A549 (cell line): ENCODE results near the gene SLC35F4.

Experiments
- CBX2 ChIP-seq: fragments of 200-600 bp; sonication (generic); IDR thresholded peaks from 2 replicates; pipeline ENCODE4 v1.6.1; 2016; ENCODE audit warnings: low read depth, mild to moderate bottlenecking, borderline replicate concordance
- EHF ChIP-seq: fragments of 250-450 bp; sonication (Bioruptor Pico); IDR thresholded peaks from 2 replicates; pipeline ENCODE4 v1.5.0; 2020; ENCODE audit warnings: mild to moderate bottlenecking
- EP300 ChIP-seq, 2 experiments: fragments of >200 bp; sonication (Bioruptor Twin); formaldehyde crosslinking; IDR thresholded peaks; 2 replicates in 1 of 2; 3 replicates in 1 of 2; pipeline ENCODE4 v1.6.1; 2016 to 2017
- HOXB5 ChIP-seq: fragments of 250-450 bp; sonication (Bioruptor Pico); IDR thresholded peaks from 2 replicates; pipeline ENCODE4 v1.5.0; 2020; ENCODE audit warnings: mild to moderate bottlenecking, moderate library complexity
- MAZ ChIP-seq: fragments of 150-350 bp; IDR thresholded peaks from 2 replicates; pipeline ENCODE4 v1.6.1; 2014; ENCODE audit warnings: antibody characterized with exemption, low read depth, low read length, borderline replicate concordance
- POLR2AphosphoS2 ChIP-seq: conservative IDR thresholded peaks from 2 replicates; pipeline ENCODE4 v1.6.1; 2012; ENCODE audit warnings: low read length, improper control_type of control experiment, inconsistent platforms
- SMC3 ChIP-seq: fragments of >200 bp; sonication (Bioruptor Twin); formaldehyde crosslinking; IDR thresholded peaks from 3 replicates; pipeline ENCODE4 v1.6.1; 2018; ENCODE audit warnings: inconsistent platforms
- TF ChIP-seq, protein P1 (sequence below): fragments of >200 bp; sonication (Bioruptor Twin); formaldehyde crosslinking; IDR thresholded peaks from 3 replicates; pipeline ENCODE4 v1.5.1; 2016
- TF ChIP-seq, protein P2 (sequence below): fragments of 200-600 bp; sonication (generic); IDR thresholded peaks from 2 replicates; pipeline ENCODE4 v1.6.1; 2016; ENCODE audit warnings: antibody characterized with exemption, mild to moderate bottlenecking, moderate library complexity

DNA sequence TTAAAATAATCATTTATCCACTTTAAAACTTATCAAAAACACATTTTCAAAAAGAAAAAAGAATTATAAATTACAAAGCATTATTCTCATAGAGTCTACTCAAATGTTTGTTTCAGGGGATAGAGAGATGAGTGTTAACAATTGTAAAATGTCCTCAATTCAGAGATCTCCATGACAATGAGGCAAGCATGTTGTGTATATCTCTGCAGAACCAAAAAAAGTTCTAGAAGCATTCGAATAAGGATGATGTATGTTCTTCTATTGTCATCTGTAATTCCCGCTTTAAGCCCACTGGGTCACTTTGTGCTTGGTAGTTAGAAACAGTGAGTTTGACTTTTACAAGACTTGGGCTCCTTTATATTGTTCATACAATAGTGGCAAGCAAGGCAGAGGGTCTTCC, 298.7 kb downstream of the SLC35F4 start:
- TF ChIP-seq, protein P1, sequence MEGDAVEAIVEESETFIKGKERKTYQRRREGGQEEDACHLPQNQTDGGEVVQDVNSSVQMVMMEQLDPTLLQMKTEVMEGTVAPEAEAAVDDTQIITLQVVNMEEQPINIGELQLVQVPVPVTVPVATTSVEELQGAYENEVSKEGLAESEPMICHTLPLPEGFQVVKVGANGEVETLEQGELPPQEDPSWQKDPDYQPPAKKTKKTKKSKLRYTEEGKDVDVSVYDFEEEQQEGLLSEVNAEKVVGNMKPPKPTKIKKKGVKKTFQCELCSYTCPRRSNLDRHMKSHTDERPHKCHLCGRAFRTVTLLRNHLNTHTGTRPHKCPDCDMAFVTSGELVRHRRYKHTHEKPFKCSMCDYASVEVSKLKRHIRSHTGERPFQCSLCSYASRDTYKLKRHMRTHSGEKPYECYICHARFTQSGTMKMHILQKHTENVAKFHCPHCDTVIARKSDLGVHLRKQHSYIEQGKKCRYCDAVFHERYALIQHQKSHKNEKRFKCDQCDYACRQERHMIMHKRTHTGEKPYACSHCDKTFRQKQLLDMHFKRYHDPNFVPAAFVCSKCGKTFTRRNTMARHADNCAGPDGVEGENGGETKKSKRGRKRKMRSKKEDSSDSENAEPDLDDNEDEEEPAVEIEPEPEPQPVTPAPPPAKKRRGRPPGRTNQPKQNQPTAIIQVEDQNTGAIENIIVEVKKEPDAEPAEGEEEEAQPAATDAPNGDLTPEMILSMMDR = no peak
- TF ChIP-seq CBX2 (no peak), MAZ (no peak), SMC3 (no peak), POLR2AphosphoS2 (no peak), HOXB5 (CRISPR knock-in tag) (no peak), EP300 (IDR thresholded peaks at IDR 0.05) (no peak), EHF (CRISPR knock-in tag) (no peak)
- TF ChIP-seq, protein P2, sequence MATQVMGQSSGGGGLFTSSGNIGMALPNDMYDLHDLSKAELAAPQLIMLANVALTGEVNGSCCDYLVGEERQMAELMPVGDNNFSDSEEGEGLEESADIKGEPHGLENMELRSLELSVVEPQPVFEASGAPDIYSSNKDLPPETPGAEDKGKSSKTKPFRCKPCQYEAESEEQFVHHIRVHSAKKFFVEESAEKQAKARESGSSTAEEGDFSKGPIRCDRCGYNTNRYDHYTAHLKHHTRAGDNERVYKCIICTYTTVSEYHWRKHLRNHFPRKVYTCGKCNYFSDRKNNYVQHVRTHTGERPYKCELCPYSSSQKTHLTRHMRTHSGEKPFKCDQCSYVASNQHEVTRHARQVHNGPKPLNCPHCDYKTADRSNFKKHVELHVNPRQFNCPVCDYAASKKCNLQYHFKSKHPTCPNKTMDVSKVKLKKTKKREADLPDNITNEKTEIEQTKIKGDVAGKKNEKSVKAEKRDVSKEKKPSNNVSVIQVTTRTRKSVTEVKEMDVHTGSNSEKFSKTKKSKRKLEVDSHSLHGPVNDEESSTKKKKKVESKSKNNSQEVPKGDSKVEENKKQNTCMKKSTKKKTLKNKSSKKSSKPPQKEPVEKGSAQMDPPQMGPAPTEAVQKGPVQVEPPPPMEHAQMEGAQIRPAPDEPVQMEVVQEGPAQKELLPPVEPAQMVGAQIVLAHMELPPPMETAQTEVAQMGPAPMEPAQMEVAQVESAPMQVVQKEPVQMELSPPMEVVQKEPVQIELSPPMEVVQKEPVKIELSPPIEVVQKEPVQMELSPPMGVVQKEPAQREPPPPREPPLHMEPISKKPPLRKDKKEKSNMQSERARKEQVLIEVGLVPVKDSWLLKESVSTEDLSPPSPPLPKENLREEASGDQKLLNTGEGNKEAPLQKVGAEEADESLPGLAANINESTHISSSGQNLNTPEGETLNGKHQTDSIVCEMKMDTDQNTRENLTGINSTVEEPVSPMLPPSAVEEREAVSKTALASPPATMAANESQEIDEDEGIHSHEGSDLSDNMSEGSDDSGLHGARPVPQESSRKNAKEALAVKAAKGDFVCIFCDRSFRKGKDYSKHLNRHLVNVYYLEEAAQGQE = no peak
